DOHH2 (cell line): ENCODE data around the gene GOLGA8K.
"Not testable (repeated sequence)": the region's sequence is repeated elsewhere in the genome, so short reads cannot be mapped to it uniquely, and the experiment has no call there.

Experiments used
- CTCF ChIP-seq: fragments of 200-600 bp; sonication (generic); IDR thresholded peaks from one replicate; pipeline ENCODE4 v1.5.1; 2014; ENCODE audit warnings: antibody characterized with exemption, mild to moderate bottlenecking, low read depth, low read length; ENCODE audit not compliant: poor library complexity, severe bottlenecking
- EZH2phosphoT487 ChIP-seq: fragments of 200-600 bp; sonication (generic); IDR thresholded peaks from 2 replicates; pipeline ENCODE4 v1.6.1; 2017; ENCODE audit warnings: borderline replicate concordance, mild to moderate bottlenecking, antibody characterized with exemption, low read length, moderate library complexity, mixed read lengths

GRCh38 chr15:32427635-32428034, 24.5 kb upstream of the GOLGA8K start:
- TF ChIP-seq CTCF, EZH2phosphoT487: not testable (repeated sequence)
